Gastroesophageal sphincter (tissue), 4 donors: ENCODE results near the gene COX19. TPM values are rescaled to one million over a fixed set of nuclear protein-coding genes. Genes with fewer than 3 reads are reported as not detected.
"Not testable (repeated sequence)": the region's sequence is repeated elsewhere in the genome, so short reads cannot be mapped to it uniquely, and the experiment has no call there.

Experiments
- ATAC-seq: fragments of 150-250 bp; one replicate; pipeline ENCODE4 v1.9.1; 2016; ENCODE audit warnings: mild to moderate bottlenecking, moderate library complexity
- H3K27ac ChIP-seq, 4 donors: fragments of 200-600 bp; sonication (generic) in 3 of 4; 1 replicate in 3 of 4; 2 replicates in 1 of 4; pipeline ENCODE4 v1.5.1; 2016 to 2019
- H3K27me3 ChIP-seq: fragments of 200-600 bp; sonication (generic); one replicate; pipeline ENCODE4 v1.5.1; 2019
- H3K36me3 ChIP-seq, 2 donors: fragments of 200-600 bp; sonication (generic); one replicate each; pipeline ENCODE4 v1.5.1; 2019; ENCODE audit warnings: control low read depth in 1 of 2
- H3K4me1 ChIP-seq, 3 donors: fragments of 200-600 bp; sonication (generic); 1 replicate in 2 of 3; 2 replicates in 1 of 3; pipeline ENCODE4 v1.5.1; 2016 to 2019; ENCODE audit warnings: control low read depth in 2 of 3
- H3K4me3 ChIP-seq, 2 donors: fragments of 200-600 bp; sonication (generic); one replicate each; pipeline ENCODE4 v1.5.1; 2019; ENCODE audit warnings: mild to moderate bottlenecking in 1 of 2, moderate library complexity in 1 of 2
- H3K9me3 ChIP-seq, 3 donors: fragments of 200-600 bp; sonication (generic); one replicate each; pipeline ENCODE4 v1.5.1; 2017 to 2019; ENCODE audit warnings: control low read depth in 2 of 3
- EP300 ChIP-seq: sonication (generic); formaldehyde crosslinking; IDR thresholded peaks from one replicate; pipeline ENCODE4 v1.6.1; 2017; ENCODE audit warnings: antibody characterized with exemption, mild to moderate bottlenecking
- POLR2A ChIP-seq, 2 donors: fragments of 450-650 bp; IDR thresholded peaks; one replicate each; pipeline ENCODE4 v1.6.1; 2017; ENCODE audit warnings: antibody characterized with exemption in 2 of 2, mild to moderate bottlenecking in 2 of 2, moderate library complexity in 1 of 2
- POLR2AphosphoS5 ChIP-seq: sonication (generic); formaldehyde crosslinking; IDR thresholded peaks from one replicate; pipeline ENCODE4 v1.6.1; 2017; ENCODE audit warnings: antibody characterized with exemption
- WGBS, 2 donors: methylation state at CpG; one replicate each; pipeline ENCODE4 v1.1.5; 2018; ENCODE audit warnings: low coverage in 1 of 2; 5-methylcytosine and 5-hydroxymethylcytosine counted together
- total RNA-seq, 4 donors: library from RNA; depleted of rRNA; stranded (reverse); fragments of >200 nt; gene quantifications; one replicate each; pipeline ENCODE4 v1.1.0, GENCODE V29; 2016
- TF ChIP-seq, protein P1 (sequence below), 4 experiments: fragments of 200-600 bp in 2 of 4; fragments of 450-650 bp in 2 of 4; sonication (generic) in 1 of 4; IDR thresholded peaks; one replicate each; pipeline ENCODE4 v1.5.1; 2017 to 2019; ENCODE audit warnings: antibody characterized with exemption in 4 of 4, mild to moderate bottlenecking in 2 of 4, moderate library complexity in 2 of 4

COX19 gene
- total RNA-seq, 4 donors from 2014 or later, result 6.0 to 16.7 (median 12.0) TPM

DNA sequence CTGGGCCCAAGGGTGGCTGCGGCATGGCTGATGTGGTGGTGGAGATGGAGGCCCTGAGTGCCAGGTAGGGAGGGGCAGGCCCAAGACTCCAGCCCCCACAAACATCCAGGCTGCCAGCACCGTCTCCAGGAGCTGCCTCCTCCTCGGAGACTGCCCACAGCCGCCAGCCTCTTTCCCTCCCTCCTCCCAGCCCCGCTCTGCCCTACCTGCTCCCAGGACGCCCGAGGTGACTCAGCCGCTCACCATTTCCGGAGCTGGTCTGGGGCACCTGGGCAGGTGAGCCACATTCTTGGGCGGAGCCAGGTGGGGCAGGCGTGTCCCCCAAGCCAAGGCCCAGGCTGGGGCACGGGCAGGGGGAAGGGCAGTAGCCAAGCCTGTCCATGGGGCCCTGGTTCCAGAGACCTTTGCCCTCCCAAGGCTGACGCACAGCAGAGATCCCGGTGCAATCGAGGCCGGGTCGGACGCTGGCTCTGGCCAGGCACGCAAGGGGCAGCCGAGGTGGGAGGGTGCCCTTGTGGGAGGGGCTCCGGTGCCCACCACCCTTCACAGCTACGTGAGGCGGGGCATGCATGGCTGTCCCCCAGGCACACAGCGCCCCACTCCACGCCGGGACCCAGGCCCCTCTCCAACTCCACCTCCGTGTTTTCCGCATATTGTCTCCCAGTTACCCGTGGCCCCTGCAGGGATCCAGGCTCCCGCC, 29.6 kb downstream of the COX19 start:
- WGBS, 2 donors, result 80% methylated on average over 4 of the region's 30 CpGs; no CpG with 5 or more reads in 1 of the 2 donors
- Histone ChIP-seq H3K27ac (no peak overlapping the region), H3K36me3 (no peaks in the 10 kb centered on the region), H3K4me3 (no peak overlapping the region), H3K9me3 (no peaks in the 10 kb centered on the region), H3K4me1 (peaks cover 0 to 5% (median 0%) of the 10 kb centered on the region in 3 donors), H3K27me3 (no peaks in the 10 kb centered on the region)
- ATAC-seq, result no peak
- TF ChIP-seq POLR2A (IDR thresholded peaks at IDR 0.05) (no peak), POLR2AphosphoS5 (no peak), EP300 (no peak)
- TF ChIP-seq, protein P1, sequence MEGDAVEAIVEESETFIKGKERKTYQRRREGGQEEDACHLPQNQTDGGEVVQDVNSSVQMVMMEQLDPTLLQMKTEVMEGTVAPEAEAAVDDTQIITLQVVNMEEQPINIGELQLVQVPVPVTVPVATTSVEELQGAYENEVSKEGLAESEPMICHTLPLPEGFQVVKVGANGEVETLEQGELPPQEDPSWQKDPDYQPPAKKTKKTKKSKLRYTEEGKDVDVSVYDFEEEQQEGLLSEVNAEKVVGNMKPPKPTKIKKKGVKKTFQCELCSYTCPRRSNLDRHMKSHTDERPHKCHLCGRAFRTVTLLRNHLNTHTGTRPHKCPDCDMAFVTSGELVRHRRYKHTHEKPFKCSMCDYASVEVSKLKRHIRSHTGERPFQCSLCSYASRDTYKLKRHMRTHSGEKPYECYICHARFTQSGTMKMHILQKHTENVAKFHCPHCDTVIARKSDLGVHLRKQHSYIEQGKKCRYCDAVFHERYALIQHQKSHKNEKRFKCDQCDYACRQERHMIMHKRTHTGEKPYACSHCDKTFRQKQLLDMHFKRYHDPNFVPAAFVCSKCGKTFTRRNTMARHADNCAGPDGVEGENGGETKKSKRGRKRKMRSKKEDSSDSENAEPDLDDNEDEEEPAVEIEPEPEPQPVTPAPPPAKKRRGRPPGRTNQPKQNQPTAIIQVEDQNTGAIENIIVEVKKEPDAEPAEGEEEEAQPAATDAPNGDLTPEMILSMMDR (IDR thresholded peaks at IDR 0.05), result no peak

DNA sequence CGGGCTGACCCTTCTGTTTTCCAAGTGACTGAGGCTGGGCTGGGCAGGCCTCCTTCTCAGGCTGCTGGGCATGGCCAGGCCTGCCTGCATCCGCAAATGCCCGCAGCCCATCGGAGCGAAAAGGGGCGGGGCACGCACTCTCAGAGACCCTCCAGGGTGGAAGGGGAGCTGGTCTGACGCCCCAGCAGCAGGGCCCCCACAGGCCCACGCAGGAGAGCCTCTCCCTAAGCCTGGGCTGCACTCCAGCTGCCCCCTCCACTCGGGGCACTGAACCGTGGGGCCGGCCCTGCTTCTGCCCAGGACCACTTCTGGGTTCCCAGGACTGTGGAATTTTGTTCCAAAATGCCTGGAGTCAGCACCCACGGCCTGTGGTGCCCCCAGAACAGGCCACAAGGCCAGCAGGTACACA, 30.2 kb downstream of the COX19 start:
- Histone ChIP-seq H3K4me1 (peaks cover 0 to 5% (median 0%) of the 10 kb centered on the region in 3 donors), H3K4me3 (no peak overlapping the region), H3K27me3 (no peaks in the 10 kb centered on the region), H3K9me3 (no peaks in the 10 kb centered on the region), H3K27ac (no peak overlapping the region), H3K36me3 (no peaks in the 10 kb centered on the region)
- 100% methylated on average over 1 of the region's 13 CpGs for WGBS, 2 donors
- ATAC-seq, result no peak
- TF ChIP-seq POLR2AphosphoS5, result no peak

DNA sequence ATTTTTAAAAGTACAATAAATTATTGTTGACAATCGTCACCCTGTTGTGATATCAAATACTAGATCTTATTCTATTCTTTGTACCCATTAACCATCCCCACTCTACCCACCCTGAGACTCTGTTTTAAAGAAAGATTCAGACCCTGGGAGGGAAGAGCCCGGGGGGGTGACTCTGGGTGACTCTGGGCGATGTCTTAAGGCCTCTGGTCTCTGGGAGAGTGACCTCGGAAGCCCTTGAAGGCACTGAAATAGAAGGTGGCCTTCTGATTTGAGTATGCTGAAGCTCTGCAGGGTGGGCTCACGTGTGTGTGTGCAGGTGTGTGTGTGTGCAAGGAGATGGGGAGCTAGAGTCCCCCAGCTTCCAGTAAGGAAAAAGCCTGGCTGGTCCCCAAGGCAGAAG, 30.6 kb downstream of the COX19 start:
- WGBS, 2 donors, result 71 to 73% methylated on average over 1 to 5 of the region's 5 CpGs
- TF ChIP-seq, protein P1 (IDR thresholded peaks at IDR 0.05), result no peak
- no peak for TF ChIP-seq POLR2AphosphoS5
- no peak for TF ChIP-seq POLR2A (IDR thresholded peaks at IDR 0.05)
- no peak for TF ChIP-seq EP300
- Histone ChIP-seq H3K27me3 (no peaks in the 10 kb centered on the region), H3K9me3 (no peaks in the 10 kb centered on the region), H3K4me3 (no peak overlapping the region), H3K36me3 (no peaks in the 10 kb centered on the region), H3K27ac (no peak overlapping the region), H3K4me1 (peaks cover 0 to under 1% (median 0%) of the 10 kb centered on the region in 3 donors)
- no peak for ATAC-seq

DNA sequence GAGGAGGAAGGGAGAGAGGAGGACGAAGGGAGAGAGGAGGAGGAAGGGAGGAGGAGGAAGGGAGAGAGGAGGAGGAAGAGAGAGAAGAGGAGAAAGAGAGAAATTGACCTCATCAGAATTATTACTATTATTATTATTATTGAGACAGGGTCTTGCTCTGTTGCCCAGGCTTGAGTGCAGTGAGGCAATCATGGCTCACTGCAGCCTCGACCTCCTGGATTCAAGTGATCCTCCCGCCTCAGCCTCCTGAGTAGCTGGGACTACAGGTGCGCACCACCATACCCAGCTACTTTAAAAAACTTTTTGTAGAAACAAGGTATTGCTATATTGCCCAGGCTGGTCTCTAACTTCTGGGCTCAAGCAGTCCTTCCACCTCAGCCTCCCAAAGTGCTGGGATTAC, 31.6 kb downstream of the COX19 start:
- H3K36me3 ChIP-seq, H3K9me3 ChIP-seq, ATAC-seq, H3K27me3 ChIP-seq, H3K27ac ChIP-seq, H3K4me1 ChIP-seq, H3K4me3 ChIP-seq: not testable (repeated sequence)
- WGBS, 2 donors, result 97% methylated on average over 3 of the region's 4 CpGs; no CpG with 5 or more reads in 1 of the 2 donors

DNA sequence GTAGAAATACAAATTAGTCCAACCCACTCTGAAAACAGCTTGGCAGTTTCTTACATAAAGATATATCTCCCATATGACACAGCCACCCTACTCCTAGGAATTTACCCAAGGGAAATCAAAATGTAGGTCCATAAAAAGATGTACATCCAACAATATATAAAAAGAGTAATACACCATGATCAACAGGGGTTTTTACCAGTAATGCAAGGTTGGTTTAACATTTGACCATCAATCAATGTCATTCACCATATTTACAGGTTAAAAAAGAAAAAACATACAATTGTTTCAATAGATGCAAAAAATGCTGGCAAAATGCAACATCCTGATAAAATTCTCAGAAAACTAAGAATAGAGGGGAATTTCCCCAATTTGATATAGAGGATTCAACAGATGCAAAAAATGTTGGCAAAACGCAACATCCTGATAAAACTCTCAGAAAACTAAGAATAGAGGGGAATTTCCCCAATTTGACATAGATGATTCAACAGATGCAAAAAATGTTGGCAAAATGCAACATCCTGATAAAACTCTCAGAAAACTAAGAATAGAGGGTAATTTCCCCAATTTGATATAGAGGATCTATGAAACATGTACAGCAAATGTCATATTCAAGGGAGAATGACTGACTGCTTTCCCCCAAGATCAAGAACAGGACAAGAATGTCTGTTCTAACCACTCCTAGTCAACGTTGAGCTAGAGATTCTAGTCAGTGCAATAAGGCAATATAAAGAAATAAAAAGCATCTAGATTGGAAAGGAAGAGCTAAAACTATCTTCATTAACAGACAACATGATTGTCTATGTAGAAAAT, 34.5 kb downstream of the COX19 start:
- H3K27ac ChIP-seq, result no peak overlapping the region
- no peaks in the 10 kb centered on the region for H3K4me1 ChIP-seq
- H3K9me3 ChIP-seq, result no peaks in the 10 kb centered on the region
- H3K4me3 ChIP-seq, result no peak overlapping the region
- H3K36me3 ChIP-seq, result no peaks in the 10 kb centered on the region
- no peak for TF ChIP-seq POLR2A (IDR thresholded peaks at IDR 0.05)
- TF ChIP-seq POLR2AphosphoS5, result no peak
- TF ChIP-seq EP300, result no peak
- ATAC-seq, result no peak
- WGBS, 2 donors, result 39 to 47% methylated on average over 2 of the region's 2 CpGs
- no peaks in the 10 kb centered on the region for H3K27me3 ChIP-seq

DNA sequence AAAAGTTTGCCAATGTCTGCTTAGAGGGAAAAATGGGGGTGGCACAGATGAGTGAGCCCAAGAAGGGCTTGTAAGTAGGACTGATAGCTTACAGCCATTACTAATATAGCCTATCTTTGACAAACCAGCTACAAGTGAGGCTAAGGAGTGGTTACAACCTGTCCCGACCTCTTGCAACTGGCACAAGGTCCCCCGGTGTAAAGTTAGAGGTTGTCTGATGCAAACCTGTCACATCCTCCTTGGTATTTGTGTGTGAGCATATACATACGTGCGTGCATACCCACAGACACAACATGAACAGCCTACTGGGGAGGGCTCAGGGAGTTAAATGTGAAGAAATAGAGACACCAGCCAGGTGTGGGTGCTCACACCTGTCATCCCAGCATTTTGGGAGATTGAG, 35.5 kb downstream of the COX19 start:
- WGBS, 2 donors, result 88 to 92% methylated on average over 4 of the region's 4 CpGs
- H3K9me3 ChIP-seq, result no peaks in the 10 kb centered on the region
- TF ChIP-seq EP300 (no peak), POLR2A (IDR thresholded peaks at IDR 0.05) (no peak), POLR2AphosphoS5 (no peak)
- TF ChIP-seq, protein P1 (IDR thresholded peaks at IDR 0.05), result no peak
- peaks cover 0 to 4% of the 10 kb centered on the region in 2 donors for H3K36me3 ChIP-seq
- no peak overlapping the region for H3K27ac ChIP-seq
- H3K4me1 ChIP-seq, result no peaks in the 10 kb centered on the region
- no peak overlapping the region for H3K4me3 ChIP-seq
- no peaks in the 10 kb centered on the region for H3K27me3 ChIP-seq
- no peak for ATAC-seq
